GM23338 (cell line): ENCODE measurements around the gene BBS1.

ENCODE experiments used
- CTCF ChIP-seq, 2 experiments: fragments of 200-600 bp in 1 of 2; sonication (generic) in 1 of 2; conservative IDR thresholded peaks; 2 replicates each; pipeline versions ENCODE4 v1.5.1 to v1.6.1; 2016 to 2017; ENCODE audit warnings: antibody characterized with exemption in 2 of 2, low read depth in 2 of 2, mild to moderate bottlenecking in 2 of 2, moderate library complexity in 1 of 2
- EZH2 ChIP-seq: fragments of 200-600 bp; sonication (generic); IDR thresholded peaks from one replicate; pipeline ENCODE4 v1.8.0; 2017; ENCODE audit warnings: antibody characterized with exemption, mild to moderate bottlenecking, low read depth; ENCODE audit not compliant: unreplicated experiment
- STAT1 ChIP-seq: IDR thresholded peaks from one replicate; pipeline ENCODE4 v1.6.1; 2016; ENCODE audit warnings: antibody characterized with exemption; ENCODE audit not compliant: unreplicated experiment

GRCh38 chr11:66464916-66465315 lies 45.5 kb upstream of the BBS1 start:
- no peak for TF ChIP-seq EZH2
- no peak for TF ChIP-seq CTCF (conservative IDR thresholded peaks at IDR 0.05; ENCODE audit: low read depth in 2 of 2)
- TF ChIP-seq STAT1 = no peak
